A549 (cell line): ENCODE data around the gene XAB2. TPM values are rescaled to one million over a fixed set of nuclear protein-coding genes. Genes with fewer than 3 reads are reported as not detected.

Experiments
- ATAC-seq, 2 experiments: fragments of 200-7000 bp in 1 of 2; fragments of >200 bp in 1 of 2; cut with Nextera tagmentation in 1 of 2; cut with Tn5 transposase in 1 of 2; 3 replicates each; pipeline versions ENCODE4 v1.8.0 to v1.9.1; 2018 to 2020; ENCODE audit warnings: mild to moderate bottlenecking in 1 of 2, moderate library complexity in 1 of 2
- CTCF ChIA-PET: fragments of 300-600 bp; sonication (Branson Sonifier 250); formaldehyde crosslinking; extraction: SDS; loops from one replicate; lab custom pipeline; 2021; ENCODE audit warnings: antibody characterized with exemption, inconsistent platforms; lab: Yijun Ruan, JAX
- POLR2A ChIA-PET: fragments of 350-600 bp; formaldehyde crosslinking; extraction: SDS; loops from one replicate; lab custom pipeline; 2021; ENCODE audit warnings: antibody characterized with exemption, inconsistent platforms; lab: Yijun Ruan, JAX
- DNase-seq, 2 experiments: peaks; one replicate each; pipeline versions ENCODE4 v3.0.0 to v3.0.0-alpha.2; 2011 to 2016; ENCODE audit warnings: low read depth in 1 of 2, low spot score in 1 of 2
- FAIRE-seq: peaks from 2 replicates; lab custom pipeline; 2011; peaks lifted over from hg19 to GRCh38; lab: Jason Lieb, UNC
- H3K27ac ChIP-seq, 2 experiments: fragments of >200 bp; sonication (Bioruptor Twin); formaldehyde crosslinking; 3 replicates each; pipeline ENCODE4 v1.5.1; 2016 to 2017
- H3K4me1 ChIP-seq: fragments of >200 bp; sonication (Bioruptor Twin); formaldehyde crosslinking; 3 replicates; pipeline ENCODE4 v1.6.1; 2016
- H3K4me2 ChIP-seq: fragments of >200 bp; sonication (Bioruptor Twin); formaldehyde crosslinking; 3 replicates; pipeline ENCODE4 v1.6.1; 2016
- H3K4me3 ChIP-seq: fragments of >200 bp; sonication (Bioruptor Twin); formaldehyde crosslinking; 3 replicates; pipeline ENCODE4 v1.5.1; 2016
- H3K9me3 ChIP-seq: fragments of >200 bp; sonication (Bioruptor Twin); formaldehyde crosslinking; 3 replicates; pipeline ENCODE4 v1.6.1; 2016
- ATOH8 ChIP-seq: fragments of 250-450 bp; sonication (Bioruptor Pico); IDR thresholded peaks from 2 replicates; pipeline ENCODE4 v1.5.0; 2020; ENCODE audit warnings: low read depth, mild to moderate bottlenecking, moderate library complexity
- BCL3 ChIP-seq: fragments of >200 bp; sonication (Bioruptor Twin); formaldehyde crosslinking; IDR thresholded peaks from 3 replicates; pipeline ENCODE4 v1.6.1; 2016
- BHLHE40 ChIP-seq: IDR thresholded peaks from 2 replicates; pipeline ENCODE4 v1.6.1; 2012; ENCODE audit warnings: low read depth, low read length, inconsistent platforms
- CHD4 ChIP-seq: fragments of 200-600 bp; sonication (generic); IDR thresholded peaks from 2 replicates; pipeline ENCODE4 v1.6.1; 2016; ENCODE audit warnings: antibody characterized with exemption, mild to moderate bottlenecking, borderline replicate concordance
- EP300 ChIP-seq, 2 experiments: fragments of >200 bp; sonication (Bioruptor Twin); formaldehyde crosslinking; IDR thresholded peaks; 2 replicates in 1 of 2; 3 replicates in 1 of 2; pipeline ENCODE4 v1.6.1; 2016 to 2017
- ESRRA ChIP-seq: fragments of 150-350 bp; IDR thresholded peaks from 2 replicates; pipeline ENCODE4 v1.6.1; 2014; ENCODE audit warnings: mild to moderate bottlenecking, low read length, borderline replicate concordance
- FOSB ChIP-seq: fragments of 250-450 bp; sonication (Bioruptor Pico); IDR thresholded peaks from 2 replicates; pipeline ENCODE4 v1.5.0; 2020; ENCODE audit warnings: mild to moderate bottlenecking, moderate library complexity
- GATA3 ChIP-seq: IDR thresholded peaks from 2 replicates; pipeline ENCODE4 v1.6.1; 2012; ENCODE audit warnings: borderline replicate concordance
- HOXA7 ChIP-seq: fragments of 250-450 bp; sonication (Bioruptor Pico); IDR thresholded peaks from 2 replicates; pipeline ENCODE4 v1.5.0; 2020; ENCODE audit warnings: mild to moderate bottlenecking, moderate library complexity
- JUNB ChIP-seq: fragments of >200 bp; sonication (Bioruptor Twin); formaldehyde crosslinking; IDR thresholded peaks from 2 replicates; pipeline ENCODE4 v1.6.1; 2016
- KDM5A ChIP-seq: fragments of 200-600 bp; sonication (generic); IDR thresholded peaks from 2 replicates; pipeline ENCODE4 v1.6.1; 2016; ENCODE audit warnings: antibody characterized with exemption, mild to moderate bottlenecking
- MAFK ChIP-seq: fragments of 450-650 bp; IDR thresholded peaks from 2 replicates; pipeline ENCODE4 v1.6.1; 2014; ENCODE audit not compliant: partially characterized antibody
- MAX ChIP-seq: IDR thresholded peaks from 2 replicates; pipeline ENCODE4 v1.6.1; 2012
- RCOR1 ChIP-seq: fragments of 150-350 bp; IDR thresholded peaks from 2 replicates; pipeline ENCODE4 v1.6.1; 2014; ENCODE audit warnings: antibody characterized with exemption, low read length, low read depth
- REST ChIP-seq: fragments of 200-600 bp; sonication (generic); IDR thresholded peaks from 2 replicates; pipeline ENCODE4 v1.6.1; 2016; ENCODE audit warnings: antibody characterized with exemption, mild to moderate bottlenecking, moderate library complexity
- SREBF2 ChIP-seq: fragments of 450-650 bp; IDR thresholded peaks from 2 replicates; pipeline ENCODE4 v1.6.1; 2014; ENCODE audit warnings: mild to moderate bottlenecking, moderate library complexity
- TFCP2L1 ChIP-seq: fragments of 250-450 bp; sonication (Bioruptor Pico); IDR thresholded peaks from 2 replicates; pipeline ENCODE4 v1.5.0; 2021; ENCODE audit warnings: mild to moderate bottlenecking
- USF2 ChIP-seq: fragments of 450-650 bp; IDR thresholded peaks from 2 replicates; pipeline ENCODE4 v1.6.1; 2014; ENCODE audit warnings: antibody characterized with exemption
- WGBS: methylation state at CpG from one replicate; pipeline ENCODE4 v1.1.6; 2017; ENCODE audit errors: missing lambda C conversion rate; 5-methylcytosine and 5-hydroxymethylcytosine counted together
- polyA plus RNA-seq, 4 experiments: library from polyadenylated mRNA; depleted of rRNA in 3 of 4; stranded (reverse); fragments of >200 nt; fragmentation: RNase III in 1 of 4; extraction: RNeasy Plus Mini Kit Qiagen cat#74134 plus additional on column Dnase treatment in 1 of 4; gene quantifications; 2 replicates in 3 of 4; 3 replicates in 1 of 4; pipeline ENCODE4 v1.2.3, GENCODE V29; 2011 to 2017

XAB2 gene
- polyA plus RNA-seq, 2 of the 4 experiments (the other 2 are of a cell fraction) = 15.0 to 21.2 TPM

- no peaks in the 10 kb centered on the region for H3K4me1 ChIP-seq
- FAIRE-seq (no peak), DNase-seq (no peak), ATAC-seq (no peak)
- ChIA-PET POLR2A (no interaction called here), CTCF (interaction anchor here (2.0 kb wide), 1 partner anchor 35 kb away, joined by 7 read pairs; no protein-coding TSS in a partner anchor)
- H3K9me3 ChIP-seq = no peaks in the 10 kb centered on the region
- 82% methylated on average over 11 of the region's 11 CpGs for WGBS
- no peak overlapping the region for H3K4me2 ChIP-seq
- no peak overlapping the region for H3K27ac ChIP-seq
- TF ChIP-seq FOSB (CRISPR knock-in tag) = no peak
- TF ChIP-seq MAFK = no peak
- TF ChIP-seq CHD4 = no peak
- no peak for TF ChIP-seq HOXA7 (CRISPR knock-in tag)
- H3K4me3 ChIP-seq = no peak overlapping the region
These were observed 26.3 kb downstream of the XAB2 start for GRCh38 chr19:7602935-7603497.

GRCh38 chr19:7602240-7602934 is 27.0 kb downstream of the XAB2 start:
- ChIA-PET POLR2A (no interaction called here), CTCF (no interaction called here)
- Histone ChIP-seq H3K4me3 (no peak overlapping the region), H3K4me1 (no peaks in the 10 kb centered on the region), H3K27ac (no peak overlapping the region), H3K9me3 (no peaks in the 10 kb centered on the region), H3K4me2 (no peak overlapping the region)
- WGBS = 75% methylated on average over 11 of the region's 15 CpGs
- no peak for DNase-seq
- TF ChIP-seq ESRRA (no peak), ATOH8 (CRISPR knock-in tag) (no peak), MAX (no peak), USF2 (no peak), REST (no peak), KDM5A (no peak), GATA3 (no peak)
- FAIRE-seq = no peak
- ATAC-seq = no peak

- no peak for ATAC-seq
- 0 out of 3 replicates have a peak, but pooled peaks cover 5% of the 10 kb centered on the region for H3K4me1 ChIP-seq
- ChIA-PET POLR2A (interaction anchor here (0.5 kb wide), 1 partner anchor 303 kb away, joined by 3 read pairs; the partner anchor contains the start of gene MAP2K7), CTCF (no interaction called here)
- no peak overlapping the region for H3K27ac ChIP-seq
- no peak for FAIRE-seq
- no peak overlapping the region for H3K4me3 ChIP-seq
- DNase-seq = no peak
- no peak overlapping the region for H3K4me2 ChIP-seq
- H3K9me3 ChIP-seq = no peaks in the 10 kb centered on the region
- TF ChIP-seq MAX (no peak), BHLHE40 (no peak), EP300 (IDR thresholded peaks at IDR 0.05) (no peak), JUNB (no peak), TFCP2L1 (no peak), BCL3 (no peak), SREBF2 (no peak), RCOR1 (no peak)
These were observed 28.6 kb downstream of the XAB2 start for GRCh38 chr19:7600721-7601120.
